B cell (primary cell): Measurements from ENCODE around the gene PFKP. TPM values are rescaled to one million over a fixed set of nuclear protein-coding genes. Genes with fewer than 3 reads are reported as not detected.

Source experiments
- ATAC-seq: fragments of 200-7000 bp; cut with Tn5 transposase; one replicate; pipeline ENCODE4 v1.10.0; 2021; ENCODE audit warnings: low read depth, mild to moderate bottlenecking, moderate number of reproducible peaks, moderate library complexity
- CTCF ChIA-PET: fragments of 350-600 bp; sonication (Branson Sonifier 250); formaldehyde crosslinking; loops from one replicate; lab custom pipeline; 2021; ENCODE audit warnings: antibody characterized with exemption, inconsistent platforms; lab: Charles Lee
- POLR2A ChIA-PET: fragments of 350-600 bp; sonication (Branson Sonifier 250); formaldehyde crosslinking; loops from one replicate; lab custom pipeline; 2021; ENCODE audit warnings: antibody characterized with exemption; lab: Charles Lee
- DNase-seq: peaks from one replicate; pipeline ENCODE4 v3.0.0; 2013
- H2AFZ ChIP-seq: 2 replicates; pipeline ENCODE4 v1.6.1; 2012; ENCODE audit warnings: mild to moderate bottlenecking, low read depth, low read length; ENCODE audit not compliant: insufficient read depth, poor library complexity, severe bottlenecking
- H3K27ac ChIP-seq, 2 donors: 1 replicate in 1 of 2; 2 replicates in 1 of 2; pipeline ENCODE4 v1.5.1; 2012 to 2013; ENCODE audit warnings: low read length in 2 of 2, mild to moderate bottlenecking in 2 of 2, moderate library complexity in 1 of 2
- H3K27me3 ChIP-seq, 4 experiments: fragments of 200-600 bp in 1 of 4; sonication (generic) in 1 of 4; replicated peaks in 1 of 4; 1 replicate in 2 of 4; 2 replicates in 2 of 4; pipeline versions ENCODE4 v1.6.1 to v1.7.0; 2013 to 2016; ENCODE audit warnings: low read length in 3 of 4, mild to moderate bottlenecking in 2 of 4, mixed read lengths in 1 of 4, moderate library complexity in 1 of 4; ENCODE audit not compliant: insufficient read depth in 4 of 4, control insufficient read depth in 3 of 4; ENCODE audit errors: control extremely low read depth in 1 of 4
- H3K36me3 ChIP-seq, 2 experiments: replicated peaks in 1 of 2; 1 replicate in 1 of 2; 2 replicates in 1 of 2; pipeline versions ENCODE4 v1.6.1 to v1.7.1; 2013; ENCODE audit warnings: low read length in 1 of 2; ENCODE audit not compliant: insufficient read depth in 2 of 2, control insufficient read depth in 1 of 2; ENCODE audit errors: control extremely low read depth in 1 of 2, extremely low read depth in 1 of 2
- H3K4me1 ChIP-seq, 2 donors: fragments of 200-600 bp in 1 of 2; sonication (generic) in 1 of 2; 1 replicate in 1 of 2; 2 replicates in 1 of 2; pipeline versions ENCODE4 v1.5.1 to v1.6.1; 2013 to 2017; ENCODE audit warnings: low read length in 2 of 2; ENCODE audit not compliant: control insufficient read depth in 2 of 2, insufficient read depth in 2 of 2
- H3K4me2 ChIP-seq: replicated peaks from 2 replicates; pipeline ENCODE3; 2012; ENCODE audit warnings: mild to moderate bottlenecking, low read depth, low read length; ENCODE audit not compliant: poor library complexity, severe bottlenecking
- H3K4me3 ChIP-seq, 5 experiments: fragments of 200-600 bp in 1 of 5; sonication (generic) in 1 of 5; 1 replicate in 3 of 5; 2 replicates in 2 of 5; pipeline versions ENCODE4 v1.5.1 to v1.7.0; 2011 to 2016; ENCODE audit warnings: low read length in 4 of 5, mild to moderate bottlenecking in 4 of 5, low read depth in 2 of 5, control low read depth in 1 of 5, moderate library complexity in 1 of 5; ENCODE audit not compliant: insufficient read depth in 1 of 5; ENCODE audit errors: control extremely low read depth in 1 of 5, extremely low read depth in 1 of 5
- H3K79me2 ChIP-seq: fragments of 200-600 bp; sonication (generic); one replicate; pipeline ENCODE4 v1.6.0; 2016; ENCODE audit warnings: low read length; ENCODE audit not compliant: control insufficient read depth, insufficient read depth
- H3K9ac ChIP-seq: fragments of 200-600 bp; sonication (generic); 2 replicates; pipeline ENCODE4 v1.6.1; 2017; ENCODE audit warnings: mild to moderate bottlenecking, low read length, moderate library complexity
- H3K9me3 ChIP-seq, 3 donors: one replicate each; pipeline versions ENCODE4 v1.6.1 to v1.7.1; 2013; ENCODE audit warnings: low read length in 2 of 3; ENCODE audit not compliant: control insufficient read depth in 2 of 3, insufficient read depth in 1 of 3; ENCODE audit errors: control extremely low read depth in 1 of 3
- H4K20me1 ChIP-seq: 2 replicates; pipeline ENCODE4 v1.6.0; 2012; ENCODE audit warnings: mild to moderate bottlenecking, low read length; ENCODE audit not compliant: insufficient read depth, control insufficient read depth, poor library complexity, severe bottlenecking
- H3K27ac Mint-ChIP-seq: one replicate; pipeline ENCODE4 v1.8.0; 2021; ENCODE audit warnings: mixed read lengths
- H3K27me3 Mint-ChIP-seq: one replicate; pipeline ENCODE4 v1.8.0; 2021; ENCODE audit warnings: mixed read lengths
- H3K4me1 Mint-ChIP-seq: one replicate; pipeline ENCODE4 v1.8.0; 2021; ENCODE audit warnings: mixed read lengths
- H3K4me3 Mint-ChIP-seq: one replicate; pipeline ENCODE4 v1.8.0; 2021; ENCODE audit warnings: mixed read lengths
- H3K9me3 Mint-ChIP-seq: one replicate; pipeline ENCODE4 v1.8.0; 2022; ENCODE audit warnings: mixed read lengths; ENCODE audit not compliant: insufficient read depth
- CTCF ChIP-seq: fragments of 200-600 bp; IDR thresholded peaks from one replicate; pipeline ENCODE4 v1.8.0; 2022; ENCODE audit warnings: antibody characterized with exemption, mild to moderate bottlenecking
- EZH2 ChIP-seq: IDR thresholded peaks from 2 replicates; pipeline ENCODE4 v1.6.1; 2012; ENCODE audit warnings: borderline replicate concordance, low read depth, mild to moderate bottlenecking, moderate library complexity, low read length; ENCODE audit not compliant: insufficient read depth, poor library complexity, severe bottlenecking
- WGBS: methylation state at CpG from one replicate; pipeline ENCODE4 v1.1.5; 2013; ENCODE audit warnings: missing lambda C conversion rate; ENCODE audit not compliant: insufficient coverage; 5-methylcytosine and 5-hydroxymethylcytosine counted together
- intact Hi-C: fragments of 100-400 bp; cut with micrococcal nuclease; formaldehyde crosslinking; loops from one replicate; pipeline ENCODE4 v1.10.0; 2022
- polyA plus RNA-seq: library from polyadenylated mRNA; depleted of rRNA; stranded (reverse); fragments of >200 nt; gene quantifications from 2 replicates; pipeline ENCODE4 v1.2.3, GENCODE V29; 2012
- total RNA-seq, 2 donors: library from RNA; stranded (reverse); fragments of 120-200 nt in 1 of 2; gene quantifications; 1 replicate in 1 of 2; 2 replicates in 1 of 2; pipeline versions ENCODE4 v1.2.3 to v1.2.4, GENCODE V29; 2013 to 2022

PFKP gene
- total and polyA plus RNA-seq, 2 donors (not counting 1 experiment from before 2014, with no cell fraction given), result 41.4 to 54.3 TPM

- no peaks in the 10 kb centered on the region for H3K27me3 ChIP-seq
- Mint-ChIP-seq H3K4me1 (no peaks in the 10 kb centered on the region), H3K27me3 (no peaks in the 10 kb centered on the region), H3K9me3 (no peaks in the 10 kb centered on the region), H3K4me3 (no peak overlapping the region), H3K27ac (no peak overlapping the region)
- no peaks in the 10 kb centered on the region for H3K4me1 ChIP-seq
- no peaks in the 10 kb centered on the region for H3K79me2 ChIP-seq
- ATAC-seq, result no peak
- TF ChIP-seq EZH2 (no peak), CTCF (no peak)
- peaks cover 0 to 31% (median 0%) of the 10 kb centered on the region in 3 donors for H3K9me3 ChIP-seq
- no peak overlapping the region for H3K4me2 ChIP-seq
- CTCF ChIA-PET, result no interaction called here
- H3K4me3 ChIP-seq, result no peak overlapping the region
- 95% methylated on average over 24 of the region's 24 CpGs for WGBS
- no peak overlapping the region for H3K9ac ChIP-seq
- no peaks in the 10 kb centered on the region for H4K20me1 ChIP-seq
- no peak overlapping the region for H3K27ac ChIP-seq
- POLR2A ChIA-PET, result no interaction called here
- no peak for DNase-seq
- no peak overlapping the region for H2AFZ ChIP-seq
- peaks cover 1 to 42% of the 10 kb centered on the region in 2 experiments for H3K36me3 ChIP-seq
- intact Hi-C loops, result no loop called here
Observed at GRCh38 chr10:3128379-3129130, 61.2 kb downstream of the PFKP start.

DNA sequence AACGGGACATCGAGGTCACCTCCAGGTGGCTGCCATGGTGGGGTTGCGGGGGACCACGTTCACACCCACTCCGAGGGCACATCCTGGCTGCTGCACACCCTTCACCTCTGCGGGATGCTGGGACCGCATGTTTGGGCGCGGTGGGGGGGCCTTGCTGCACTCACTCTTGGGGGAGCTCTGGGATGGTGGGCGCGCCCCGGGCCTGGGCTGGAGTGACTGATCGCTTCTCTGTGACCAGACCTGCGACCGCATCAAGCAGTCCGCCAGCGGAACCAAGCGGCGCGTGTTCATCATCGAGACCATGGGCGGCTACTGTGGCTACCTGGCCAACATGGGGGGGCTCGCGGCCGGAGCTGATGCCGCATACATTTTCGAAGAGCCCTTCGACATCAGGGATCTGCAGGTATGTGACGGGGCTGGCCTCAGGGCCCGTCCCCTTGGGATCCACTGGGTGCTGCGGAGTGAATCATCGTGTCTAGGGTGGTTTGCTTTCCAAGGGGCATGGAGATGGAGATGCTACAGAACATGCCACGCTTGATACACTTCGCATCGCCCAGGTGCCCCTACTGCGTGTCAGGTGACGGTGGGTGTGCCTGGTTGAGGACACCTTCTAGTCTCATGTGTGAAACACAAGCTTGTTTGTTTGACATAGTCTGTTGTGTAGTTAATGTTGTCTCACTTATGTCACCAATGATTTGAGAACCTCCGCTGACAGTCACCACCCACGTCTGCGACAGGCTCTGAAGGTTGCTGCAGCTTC is 62.4 kb downstream of the PFKP start:
- WGBS, result 92% methylated on average over 40 of the region's 40 CpGs
- intact Hi-C loops, result no loop called here
- TF ChIP-seq CTCF (no peak), EZH2 (no peak)
- Histone ChIP-seq H3K4me1 (no peaks in the 10 kb centered on the region), H4K20me1 (no peaks in the 10 kb centered on the region), H3K4me3 (no peak overlapping the region), H2AFZ (no peak overlapping the region), H3K27ac (no peak overlapping the region), H3K27me3 (no peaks in the 10 kb centered on the region), H3K9me3 (peaks cover 0 to 31% (median 0%) of the 10 kb centered on the region in 3 donors), H3K9ac (no peak overlapping the region), H3K36me3 (peaks cover 1 to 42% of the 10 kb centered on the region in 2 experiments), H3K79me2 (no peaks in the 10 kb centered on the region), H3K4me2 (no peak overlapping the region)
- POLR2A ChIA-PET, result no interaction called here
- DNase-seq (no peak), ATAC-seq (no peak)
- CTCF ChIA-PET, result no interaction called here
- Mint-ChIP-seq H3K27me3 (no peaks in the 10 kb centered on the region), H3K4me1 (no peaks in the 10 kb centered on the region), H3K4me3 (no peak overlapping the region), H3K9me3 (no peaks in the 10 kb centered on the region), H3K27ac (no peak overlapping the region)
